Measurements from ENCODE around the gene RNF113B. TPM values are rescaled to one million over a fixed set of nuclear protein-coding genes. Genes with fewer than 3 reads are reported as not detected.
A peak's percentile ranks its signal among the peaks of the same experiment; 100 is the strongest.

Gene RNF113B
- total and polyA plus RNA-seq, 4 donors: 0.64 TPM; not detected in 3

GRCh38 chr13:98223741-98224140 is 46.7 kb upstream of the RNF113B start (continued):
- TF ChIP-seq TAF1 (conservative IDR thresholded peaks at IDR 0.05): no peak

GRCh38 chr13:98222816-98223215 is 45.7 kb upstream of the RNF113B start:
- no peak overlapping the region for H3K4me3 ChIP-seq (ENCODE audit: low read depth in 1 of 3, low read length in 3 of 3)
- peaks cover 0 to under 1% (median 0%) of the 10 kb centered on the region in 4 donors for H3K36me3 ChIP-seq (ENCODE audit: control insufficient read depth in 4 of 4, insufficient read depth in 3 of 4, low read depth in 1 of 4, low read length in 3 of 4)
- H3K27me3 ChIP-seq (ENCODE audit: control insufficient read depth in 4 of 4, insufficient read depth in 4 of 4, low read length in 3 of 4): no peaks in the 10 kb centered on the region
- TF ChIP-seq GABPA (IDR thresholded peaks at IDR 0.05 in 1 of 2, conservative IDR thresholded peaks at IDR 0.05 in 1 of 2) (no peak), MAX (IDR thresholded peaks at IDR 0.05) (no peak), ATF3 (IDR thresholded peaks at IDR 0.05) (no peak), EGR1 (IDR thresholded peaks at IDR 0.05; ENCODE audit: low read depth in 2 of 2) (no peak), FOXA2 (IDR thresholded peaks at IDR 0.05) (no peak), YY1 (IDR thresholded peaks at IDR 0.05) (no peak), HNF4A (conservative IDR thresholded peaks at IDR 0.05) (no peak), RAD21 (IDR thresholded peaks at IDR 0.05) (no peak), ZBTB33 (IDR thresholded peaks at IDR 0.05) (no peak), CTCF (IDR thresholded peaks at IDR 0.05; ENCODE audit: low read depth, low read length, missing input control) (no peak), JUND (IDR thresholded peaks at IDR 0.05) (no peak), SP1 (IDR thresholded peaks at IDR 0.05) (no peak), FOXA1 (IDR thresholded peaks at IDR 0.05) (no peak), NR2F2 (IDR thresholded peaks at IDR 0.05) (no peak), REST (IDR thresholded peaks at IDR 0.05) (no peak)
- 89% methylated on average over 7 of the region's 7 CpGs for WGBS
- peak; percentile 72 for DNase-seq (ENCODE audit: low spot score)
- no peak overlapping the region for H3K9ac ChIP-seq (ENCODE audit: low read depth in 1 of 2, low read length in 2 of 2)
- H3K4me1 ChIP-seq (ENCODE audit: control insufficient read depth in 4 of 4, insufficient read depth in 4 of 4, low read length in 3 of 4): peaks cover 1 to 12% (median 6%) of the 10 kb centered on the region in 4 donors
- no peaks in the 10 kb centered on the region for H3K9me3 ChIP-seq (ENCODE audit: control insufficient read depth in 4 of 4, low read length in 3 of 4)
- no peak overlapping the region for H3K27ac ChIP-seq (ENCODE audit: low read depth in 1 of 2, low read length in 2 of 2)
